Measurements from ENCODE around the gene VSTM4.

Gene VSTM4

DNA sequence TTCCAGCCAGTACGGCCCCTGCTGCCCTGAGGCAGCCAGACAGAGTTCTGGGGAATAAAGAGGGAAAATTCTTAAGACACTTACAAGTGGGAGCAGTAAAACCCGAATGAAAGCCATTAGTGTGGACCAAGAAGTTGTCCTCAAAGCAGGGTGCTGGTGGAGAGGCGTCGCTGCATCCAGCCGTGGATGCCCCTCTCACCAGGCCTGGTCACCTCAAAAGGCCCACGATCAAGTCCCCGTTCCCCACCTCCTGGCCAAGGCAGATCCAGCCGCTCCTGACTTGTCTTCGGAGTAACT, 656 bp downstream of the VSTM4 start:
- Mint-ChIP-seq H3K27ac (peak overlapping the region; percentile 88 to 96 (median 91)), H3K4me3 (peak overlapping the region; percentile 89 to 99 (median 98)), H3K9me3 (no peaks in the 10 kb centered on the region), H3K36me3 (ENCODE audit: low read depth) (no peaks in the 10 kb centered on the region), H3K27me3 (ENCODE audit: low read depth) (peaks cover 7% of the 10 kb centered on the region), H3K4me1 (peaks cover 71% of the 10 kb centered on the region)
- TF ChIP-seq, protein P1, sequence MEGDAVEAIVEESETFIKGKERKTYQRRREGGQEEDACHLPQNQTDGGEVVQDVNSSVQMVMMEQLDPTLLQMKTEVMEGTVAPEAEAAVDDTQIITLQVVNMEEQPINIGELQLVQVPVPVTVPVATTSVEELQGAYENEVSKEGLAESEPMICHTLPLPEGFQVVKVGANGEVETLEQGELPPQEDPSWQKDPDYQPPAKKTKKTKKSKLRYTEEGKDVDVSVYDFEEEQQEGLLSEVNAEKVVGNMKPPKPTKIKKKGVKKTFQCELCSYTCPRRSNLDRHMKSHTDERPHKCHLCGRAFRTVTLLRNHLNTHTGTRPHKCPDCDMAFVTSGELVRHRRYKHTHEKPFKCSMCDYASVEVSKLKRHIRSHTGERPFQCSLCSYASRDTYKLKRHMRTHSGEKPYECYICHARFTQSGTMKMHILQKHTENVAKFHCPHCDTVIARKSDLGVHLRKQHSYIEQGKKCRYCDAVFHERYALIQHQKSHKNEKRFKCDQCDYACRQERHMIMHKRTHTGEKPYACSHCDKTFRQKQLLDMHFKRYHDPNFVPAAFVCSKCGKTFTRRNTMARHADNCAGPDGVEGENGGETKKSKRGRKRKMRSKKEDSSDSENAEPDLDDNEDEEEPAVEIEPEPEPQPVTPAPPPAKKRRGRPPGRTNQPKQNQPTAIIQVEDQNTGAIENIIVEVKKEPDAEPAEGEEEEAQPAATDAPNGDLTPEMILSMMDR (IDR thresholded peaks at IDR 0.05; ENCODE audit: unreplicated experiment in 3 of 3): no peak

DNA sequence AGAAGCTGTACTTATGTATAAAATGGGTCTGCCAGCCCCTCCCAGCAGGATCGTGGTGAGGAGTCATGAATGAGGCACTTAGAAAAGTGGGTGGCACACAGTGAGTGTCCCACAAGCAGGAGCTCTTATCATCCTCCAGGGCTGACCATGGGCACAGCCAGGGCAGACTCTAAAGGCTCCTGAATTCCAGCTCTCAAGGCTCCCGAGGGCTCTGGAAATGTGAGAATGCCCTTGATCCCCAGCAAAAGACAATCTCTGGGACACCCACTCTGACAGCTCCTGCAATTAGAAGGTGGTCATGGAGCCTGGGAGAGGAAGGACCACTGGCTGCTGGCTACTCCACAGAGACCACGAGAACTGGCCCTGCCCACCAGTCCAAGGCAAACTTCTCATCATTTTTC, 1.6 kb downstream of the VSTM4 start:
- Mint-ChIP-seq H3K4me3 (peak overlapping the region; percentile 89 to 99 (median 98)), H3K27ac (peak overlapping the region in 2 of 3 experiments; percentile 16 to 91), H3K4me1 (peaks cover 73% of the 10 kb centered on the region), H3K27me3 (ENCODE audit: low read depth) (peaks cover 7% of the 10 kb centered on the region), H3K36me3 (ENCODE audit: low read depth) (no peaks in the 10 kb centered on the region), H3K9me3 (no peaks in the 10 kb centered on the region)
- TF ChIP-seq, protein P1 (IDR thresholded peaks at IDR 0.05; ENCODE audit: unreplicated experiment in 3 of 3): no peak

DNA sequence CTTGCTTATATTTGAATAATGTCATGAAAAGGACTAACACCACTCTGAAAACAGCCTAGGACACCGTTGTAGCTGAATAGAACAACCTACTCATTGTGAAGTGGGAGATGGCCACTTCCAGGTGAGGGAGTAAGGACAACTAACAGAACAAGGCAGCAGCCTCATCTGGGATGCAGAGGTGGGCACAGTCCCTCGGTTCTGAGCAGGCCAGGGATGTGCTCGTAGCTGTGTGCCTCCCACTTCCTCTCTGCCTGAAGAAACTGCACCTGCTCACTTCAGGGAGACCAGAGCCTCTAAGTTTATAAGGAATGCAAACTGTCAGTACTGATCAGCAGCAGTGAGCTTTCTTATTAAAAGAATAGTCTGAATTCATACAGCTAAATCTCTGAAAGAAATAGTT, 2.5 kb downstream of the VSTM4 start:
- Mint-ChIP-seq H3K36me3 (ENCODE audit: low read depth) (no peaks in the 10 kb centered on the region), H3K27ac (no peak overlapping the region), H3K4me1 (peaks cover 70% of the 10 kb centered on the region), H3K27me3 (ENCODE audit: low read depth) (peaks cover 7% of the 10 kb centered on the region), H3K9me3 (no peaks in the 10 kb centered on the region), H3K4me3 (peak overlapping the region in 2 of 3 experiments; percentile 98 to 99)
- TF ChIP-seq, protein P1 (IDR thresholded peaks at IDR 0.05; ENCODE audit: unreplicated experiment in 3 of 3): no peak

DNA sequence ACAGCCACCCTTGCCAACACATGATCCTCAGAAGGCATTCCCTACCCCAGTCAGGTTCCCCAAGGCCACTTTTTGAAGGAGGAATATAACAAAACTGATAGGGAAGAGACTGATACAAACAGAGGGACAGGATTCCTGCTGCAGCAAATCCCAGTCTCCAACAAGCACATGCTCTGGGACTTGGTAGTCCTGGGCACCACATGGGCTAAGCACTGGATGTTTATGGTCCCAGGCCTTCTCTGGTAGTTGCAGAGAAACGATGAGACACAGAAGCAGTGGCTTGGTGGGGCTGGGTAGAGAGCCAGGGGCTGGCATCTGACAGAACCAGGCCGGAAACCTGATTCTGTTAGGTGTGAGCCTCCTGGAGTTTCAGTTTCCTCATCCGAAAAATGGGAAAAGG, 3.2 kb downstream of the VSTM4 start:
- Mint-ChIP-seq H3K4me1 (peaks cover 73% of the 10 kb centered on the region), H3K27ac (peak overlapping the region in 2 of 3 experiments; percentile 22 to 62), H3K27me3 (ENCODE audit: low read depth) (peaks cover 7% of the 10 kb centered on the region), H3K9me3 (no peaks in the 10 kb centered on the region), H3K4me3 (peak overlapping the region; percentile 6 to 99 (median 98)), H3K36me3 (ENCODE audit: low read depth) (no peaks in the 10 kb centered on the region)
- TF ChIP-seq, protein P1 (IDR thresholded peaks at IDR 0.05; ENCODE audit: unreplicated experiment in 3 of 3): no peak

DNA sequence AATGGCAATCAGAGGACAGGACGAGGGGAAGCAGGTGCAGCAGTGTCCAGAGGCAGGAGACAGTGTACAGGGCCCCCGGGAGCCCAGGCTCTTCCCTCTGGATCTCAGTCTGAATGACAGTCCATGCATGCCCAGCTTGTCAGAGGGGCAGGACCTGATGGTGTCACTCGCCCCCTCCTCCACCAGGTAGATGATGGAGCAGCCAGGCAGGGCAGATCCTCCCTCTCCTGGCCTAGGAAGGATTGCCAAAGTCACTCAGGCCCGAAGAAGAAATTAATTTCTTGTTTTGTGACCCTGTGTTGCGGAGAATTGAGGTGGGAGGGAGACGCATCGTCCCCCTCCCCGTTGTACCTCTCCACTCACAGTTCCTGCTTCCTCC, 4.0 kb downstream of the VSTM4 start:
- Mint-ChIP-seq H3K4me1 (peaks cover 80% of the 10 kb centered on the region), H3K27ac (peak overlapping the region in 2 of 3 experiments; percentile 22 to 62), H3K27me3 (ENCODE audit: low read depth) (peaks cover 7% of the 10 kb centered on the region), H3K4me3 (peak overlapping the region in 2 of 3 experiments; percentile 58 to 99), H3K36me3 (ENCODE audit: low read depth) (no peaks in the 10 kb centered on the region), H3K9me3 (no peaks in the 10 kb centered on the region)
- TF ChIP-seq, protein P1 (IDR thresholded peaks at IDR 0.05; ENCODE audit: unreplicated experiment in 3 of 3): no peak

GRCh38 chr10:49110684-49111319, 4.5 kb downstream of the VSTM4 start:
- Mint-ChIP-seq H3K9me3 (no peaks in the 10 kb centered on the region), H3K27me3 (ENCODE audit: low read depth) (peaks cover 7% of the 10 kb centered on the region), H3K36me3 (ENCODE audit: low read depth) (no peaks in the 10 kb centered on the region), H3K4me1 (peaks cover 82% of the 10 kb centered on the region), H3K4me3 (peak overlapping the region in 2 of 3 experiments; percentile 10 to 99), H3K27ac (peak overlapping the region in 2 of 3 experiments; percentile 77 to 89)
- TF ChIP-seq, protein P1 (IDR thresholded peaks at IDR 0.05; ENCODE audit: unreplicated experiment in 3 of 3): no peak

Measured in nephron (organoid).